ENCODE results near the gene TCF25. TPM values are rescaled to one million over a fixed set of nuclear protein-coding genes. Genes with fewer than 3 reads are reported as not detected.

Gene TCF25
- total and polyA plus RNA-seq, 2 experiments from 2014 or later = 130 to 206 TPM

- DNase-seq (ENCODE audit: low spot score) = no peak
- H4K20me1 ChIP-seq (ENCODE audit: insufficient read depth, poor library complexity, severe bottlenecking) = no peaks in the 10 kb centered on the region
- no peaks in the 10 kb centered on the region for H3K27me3 ChIP-seq
- no peak for TF ChIP-seq EZH2 (IDR thresholded peaks at IDR 0.05; ENCODE audit: borderline replicate concordance)
- no peak for TF ChIP-seq EZH2phosphoT487 (IDR thresholded peaks at IDR 0.05; ENCODE audit: low read depth, severe bottlenecking, unreplicated experiment)
- no peak for TF ChIP-seq CTCF (IDR thresholded peaks at IDR 0.05; ENCODE audit: poor library complexity)
- H3K9me2 ChIP-seq (replicated peaks; ENCODE audit: insufficient read depth) = no peaks in the 10 kb centered on the region
- no peaks in the 10 kb centered on the region for H3K36me3 ChIP-seq (replicated peaks; ENCODE audit: insufficient read depth, low read depth)
- peak overlapping the region; percentile 69 for H3K4me2 ChIP-seq
- H3K4me1 ChIP-seq (ENCODE audit: insufficient read depth) = peaks cover 5% of the 10 kb centered on the region
- H3K4me3 ChIP-seq = no peak overlapping the region
- H2AFZ ChIP-seq = no peak overlapping the region
- peak overlapping the region; percentile 89 for H3K27ac ChIP-seq
- H3K79me2 ChIP-seq = peaks cover under 1% of the 10 kb centered on the region
- no peaks in the 10 kb centered on the region for H3K9me3 ChIP-seq (ENCODE audit: low read depth)
- 89% methylated on average over 17 of the region's 17 CpGs for WGBS (ENCODE audit: low lambda C conversion rate, missing lambda C conversion rate)
Observed at GRCh38 chr16:89837014-89837546, 36.3 kb upstream of the TCF25 start.

DNA sequence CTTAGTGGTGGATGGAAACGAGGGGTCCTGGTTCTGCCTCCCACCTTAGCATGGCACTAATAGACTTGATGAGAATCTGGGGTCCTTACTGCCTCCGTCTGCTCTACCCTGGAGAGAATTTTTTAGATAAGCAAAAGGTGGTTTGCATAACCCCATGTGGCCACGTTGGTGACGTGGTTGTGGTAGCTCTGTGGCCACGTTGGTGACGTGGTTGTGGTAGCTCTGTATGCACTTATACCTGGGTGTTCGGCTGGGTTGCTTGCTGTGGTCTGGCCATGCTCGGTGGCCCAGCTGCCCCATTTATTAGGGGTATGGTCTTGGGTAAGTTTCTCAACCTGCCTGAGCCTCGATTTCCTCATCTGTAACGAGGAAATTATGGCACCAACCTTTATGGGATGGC lies 32.1 kb upstream of the TCF25 start:
- Histone ChIP-seq H3K36me3 (replicated peaks; ENCODE audit: insufficient read depth, low read depth) (no peaks in the 10 kb centered on the region), H4K20me1 (ENCODE audit: insufficient read depth, poor library complexity, severe bottlenecking) (no peaks in the 10 kb centered on the region), H3K79me2 (no peaks in the 10 kb centered on the region), H3K9me3 (ENCODE audit: low read depth) (no peaks in the 10 kb centered on the region), H3K4me2 (no peak overlapping the region), H3K9me2 (replicated peaks; ENCODE audit: insufficient read depth) (no peaks in the 10 kb centered on the region), H2AFZ (no peak overlapping the region), H3K4me3 (no peak overlapping the region), H3K27ac (no peak overlapping the region), H3K4me1 (ENCODE audit: insufficient read depth) (no peaks in the 10 kb centered on the region), H3K27me3 (no peaks in the 10 kb centered on the region)
- DNase-seq (ENCODE audit: low spot score) = no peak
- TF ChIP-seq CTCF (IDR thresholded peaks at IDR 0.05; ENCODE audit: poor library complexity) = no peak
- TF ChIP-seq EZH2 (IDR thresholded peaks at IDR 0.05; ENCODE audit: borderline replicate concordance) = no peak
- TF ChIP-seq EZH2phosphoT487 (IDR thresholded peaks at IDR 0.05; ENCODE audit: low read depth, severe bottlenecking, unreplicated experiment) = no peak
- 95% methylated on average over 10 of the region's 10 CpGs for WGBS (ENCODE audit: low lambda C conversion rate, missing lambda C conversion rate)

DNA sequence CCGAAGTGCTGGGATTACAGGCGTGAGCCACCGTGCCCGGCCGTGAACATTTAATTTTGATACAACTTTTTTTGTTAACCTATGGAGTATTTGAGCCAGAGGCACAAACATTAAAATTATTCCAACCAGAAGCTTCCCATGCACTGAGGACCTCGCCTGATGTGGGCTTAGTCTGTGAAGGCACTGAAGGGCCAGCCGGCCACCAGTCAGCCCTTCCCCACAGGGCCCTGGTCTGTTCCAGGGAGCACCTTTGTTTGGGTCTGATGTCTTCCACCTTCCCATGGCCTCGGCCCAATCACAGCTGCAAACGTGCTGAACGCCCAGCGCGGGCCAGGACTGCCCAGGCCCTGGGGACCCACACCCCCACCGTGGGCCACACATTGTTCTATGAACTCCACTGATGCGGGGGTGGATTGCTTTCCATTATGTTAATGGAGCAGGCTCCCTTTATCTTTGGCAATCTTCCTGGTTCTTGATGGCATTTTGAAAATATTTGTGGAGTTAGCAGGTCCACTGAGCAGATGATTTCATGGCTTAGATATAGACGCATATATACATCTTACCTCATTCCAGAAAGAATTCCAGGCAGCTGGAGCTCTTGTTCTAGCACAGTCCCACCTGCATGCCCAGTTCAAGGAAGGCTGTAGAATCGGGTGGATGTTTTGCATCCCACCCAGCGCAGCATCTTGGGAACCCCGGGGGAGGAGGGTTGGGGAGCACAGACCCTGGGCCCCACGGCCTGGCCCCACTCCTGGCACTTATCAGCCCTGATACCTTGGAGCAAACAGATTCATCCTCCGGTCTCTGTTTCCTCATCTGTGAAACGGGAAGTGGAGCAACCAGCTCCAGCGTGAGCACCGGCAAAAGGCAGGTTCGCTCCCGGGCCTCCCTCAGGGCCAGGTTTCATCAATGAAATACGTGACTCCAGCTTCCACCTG lies 30.7 kb upstream of the TCF25 start:
- Histone ChIP-seq H3K4me3 (no peak overlapping the region), H3K9me3 (ENCODE audit: low read depth) (no peaks in the 10 kb centered on the region), H4K20me1 (ENCODE audit: insufficient read depth, poor library complexity, severe bottlenecking) (no peaks in the 10 kb centered on the region), H3K4me1 (ENCODE audit: insufficient read depth) (peaks cover 6% of the 10 kb centered on the region), H3K27me3 (no peaks in the 10 kb centered on the region), H3K36me3 (replicated peaks; ENCODE audit: insufficient read depth, low read depth) (no peaks in the 10 kb centered on the region), H3K27ac (no peak overlapping the region), H2AFZ (no peak overlapping the region), H3K79me2 (no peaks in the 10 kb centered on the region), H3K9me2 (replicated peaks; ENCODE audit: insufficient read depth) (no peaks in the 10 kb centered on the region), H3K4me2 (no peak overlapping the region)
- no peak for DNase-seq (ENCODE audit: low spot score)
- 83% methylated on average over 26 of the region's 26 CpGs for WGBS (ENCODE audit: low lambda C conversion rate, missing lambda C conversion rate)
- no peak for TF ChIP-seq EZH2phosphoT487 (IDR thresholded peaks at IDR 0.05; ENCODE audit: low read depth, severe bottlenecking, unreplicated experiment)
- TF ChIP-seq CTCF (IDR thresholded peaks at IDR 0.05; ENCODE audit: poor library complexity) = no peak
- TF ChIP-seq EZH2 (IDR thresholded peaks at IDR 0.05; ENCODE audit: borderline replicate concordance) = no peak

Measured in hepatocyte (in vitro differentiated cells).